ENCODE results near the gene METAP1D.
"Not testable (repeated sequence)": the region's sequence is repeated elsewhere in the genome, so short reads cannot be mapped to it uniquely, and the experiment has no call there.

The METAP1D gene

DNA sequence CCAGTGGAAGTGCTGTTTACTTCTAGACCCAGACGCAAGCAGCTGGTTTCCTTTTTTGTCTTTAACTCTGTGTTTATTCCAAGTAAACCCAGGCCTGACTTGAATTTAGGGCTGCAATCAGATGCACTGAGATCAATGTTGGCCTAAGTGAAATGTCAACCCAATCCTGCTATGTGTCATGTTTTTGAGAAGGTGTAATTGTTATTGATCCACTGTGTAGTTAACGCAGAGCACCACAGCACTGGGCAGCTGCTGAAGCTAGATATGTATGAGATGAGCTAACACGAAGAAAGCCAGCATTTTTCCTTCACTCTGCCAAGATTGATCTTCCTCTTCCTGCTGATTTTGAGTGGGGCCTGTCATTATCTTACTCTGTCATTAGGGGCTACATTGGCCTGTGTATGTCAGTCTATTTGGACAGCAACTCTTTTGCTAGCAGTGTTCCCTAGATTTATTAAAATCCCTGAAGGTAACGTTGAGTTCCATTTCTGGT lies 66.7 kb downstream of the METAP1D start:
- no peaks in the 10 kb centered on the region for H3K27me3 Mint-ChIP-seq
- peaks cover 2% of the 10 kb centered on the region for H3K9me3 Mint-ChIP-seq
- no peaks in the 10 kb centered on the region for H3K4me1 Mint-ChIP-seq
- no peak overlapping the region for H3K4me3 Mint-ChIP-seq
- H3K36me3 Mint-ChIP-seq, result peaks cover 12% of the 10 kb centered on the region
- H3K27ac Mint-ChIP-seq, result no peak overlapping the region
- DNase-seq (ENCODE audit: low spot score in 2 of 2) (no peak), ATAC-seq (ENCODE audit: low read depth) (no peak)

- peaks cover 12% of the 10 kb centered on the region for H3K36me3 Mint-ChIP-seq
- H3K4me1 Mint-ChIP-seq; H3K4me3 Mint-ChIP-seq; H3K9me3 Mint-ChIP-seq; H3K27me3 Mint-ChIP-seq; ATAC-seq (ENCODE audit: low read depth); H3K27ac Mint-ChIP-seq; DNase-seq (ENCODE audit: low spot score in 2 of 2): not testable (repeated sequence)
These were observed 68.2 kb downstream of the METAP1D start for GRCh38 chr2:172067905-172068304.

DNA sequence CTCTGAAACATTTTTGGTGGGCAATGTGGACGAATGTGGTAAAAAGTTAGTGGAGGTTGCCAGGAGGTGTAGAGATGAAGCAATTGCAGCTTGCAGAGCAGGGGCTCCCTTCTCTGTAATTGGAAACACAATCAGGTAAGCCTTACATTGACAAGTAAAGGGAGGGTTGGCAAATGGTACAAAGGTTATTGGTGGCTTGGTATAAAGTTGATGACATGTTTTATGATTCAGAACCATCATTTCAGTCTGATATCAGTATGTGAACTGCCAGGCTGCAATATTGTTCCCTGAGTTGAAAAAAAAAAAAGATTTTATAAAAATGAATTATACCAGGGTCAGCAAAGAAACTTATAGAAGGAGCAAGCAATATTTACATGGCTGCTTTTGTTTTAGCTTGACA lies 71.2 kb downstream of the METAP1D start:
- Mint-ChIP-seq H3K27me3 (no peaks in the 10 kb centered on the region), H3K27ac (no peak overlapping the region), H3K9me3 (peaks cover 2% of the 10 kb centered on the region), H3K4me3 (no peak overlapping the region), H3K36me3 (peaks cover 9% of the 10 kb centered on the region), H3K4me1 (no peaks in the 10 kb centered on the region)
- no peak for ATAC-seq (ENCODE audit: low read depth)
- DNase-seq (ENCODE audit: low spot score in 2 of 2), result no peak

DNA sequence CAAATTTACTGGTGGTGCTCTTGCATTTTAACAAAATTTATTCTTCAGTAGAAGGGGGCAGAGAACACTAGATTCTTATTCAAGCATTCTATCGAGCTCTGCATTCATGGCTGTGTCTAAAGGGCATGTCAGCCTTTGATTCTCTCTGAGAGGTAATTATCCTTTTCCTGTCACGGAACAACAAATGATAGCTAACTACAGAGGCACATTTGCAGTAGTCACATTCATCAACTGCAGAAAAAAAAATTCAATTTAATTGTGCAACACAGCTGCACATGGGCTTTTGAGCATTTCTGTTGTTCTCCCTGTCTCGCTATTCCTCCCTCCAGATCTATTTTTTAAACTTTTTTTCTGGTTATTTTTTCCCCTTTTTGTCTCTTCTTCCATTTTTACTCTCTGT lies 72.5 kb downstream of the METAP1D start:
- H3K36me3 Mint-ChIP-seq, result peaks cover 6% of the 10 kb centered on the region
- H3K27me3 Mint-ChIP-seq, result no peaks in the 10 kb centered on the region

DNA sequence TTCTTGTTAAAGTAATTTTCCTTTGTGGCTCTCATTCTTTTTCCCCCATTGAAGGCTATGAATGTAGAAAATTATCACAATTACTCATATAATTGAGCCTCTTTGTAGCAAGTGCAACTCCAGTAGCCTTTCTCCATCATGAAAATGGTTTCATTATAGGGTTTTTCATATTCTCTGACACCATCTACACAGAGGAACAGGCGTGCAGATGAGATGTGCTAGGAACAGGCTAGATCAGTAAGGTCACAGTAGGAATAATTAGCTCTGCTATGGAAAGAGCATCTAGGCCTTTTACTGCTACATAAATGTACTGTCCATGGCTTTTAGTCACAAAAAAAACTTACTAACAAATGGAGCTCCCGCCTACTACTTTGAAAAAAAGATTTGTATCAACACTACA lies 73.0 kb downstream of the METAP1D start:
- Mint-ChIP-seq H3K27me3 (no peaks in the 10 kb centered on the region), H3K4me1 (no peaks in the 10 kb centered on the region), H3K9me3 (peaks cover 2% of the 10 kb centered on the region), H3K27ac (no peak overlapping the region), H3K4me3 (no peak overlapping the region), H3K36me3 (peaks cover 6% of the 10 kb centered on the region)
- DNase-seq (ENCODE audit: low spot score in 2 of 2), result no peak
- ATAC-seq (ENCODE audit: low read depth), result no peak

More for the DNA sequence above, 72.5 kb downstream of the METAP1D start:
- DNase-seq (ENCODE audit: low spot score in 2 of 2), result no peak
- H3K4me3 Mint-ChIP-seq, result no peak overlapping the region
- peaks cover 2% of the 10 kb centered on the region for H3K9me3 Mint-ChIP-seq
- no peak overlapping the region for H3K27ac Mint-ChIP-seq
- H3K4me1 Mint-ChIP-seq, result no peaks in the 10 kb centered on the region
- no peak for ATAC-seq (ENCODE audit: low read depth)

GRCh38 chr2:172073518-172073917 lies 73.8 kb downstream of the METAP1D start:
- no peak overlapping the region for H3K27ac Mint-ChIP-seq
- no peak for DNase-seq (ENCODE audit: low spot score in 2 of 2)
- ATAC-seq (ENCODE audit: low read depth), result no peak
- H3K4me3 Mint-ChIP-seq, result no peak overlapping the region
- peaks cover 6% of the 10 kb centered on the region for H3K36me3 Mint-ChIP-seq
- H3K27me3 Mint-ChIP-seq, result peaks cover 2% of the 10 kb centered on the region
- H3K9me3 Mint-ChIP-seq, result peaks cover 2% of the 10 kb centered on the region
- H3K4me1 Mint-ChIP-seq, result no peaks in the 10 kb centered on the region

DNA sequence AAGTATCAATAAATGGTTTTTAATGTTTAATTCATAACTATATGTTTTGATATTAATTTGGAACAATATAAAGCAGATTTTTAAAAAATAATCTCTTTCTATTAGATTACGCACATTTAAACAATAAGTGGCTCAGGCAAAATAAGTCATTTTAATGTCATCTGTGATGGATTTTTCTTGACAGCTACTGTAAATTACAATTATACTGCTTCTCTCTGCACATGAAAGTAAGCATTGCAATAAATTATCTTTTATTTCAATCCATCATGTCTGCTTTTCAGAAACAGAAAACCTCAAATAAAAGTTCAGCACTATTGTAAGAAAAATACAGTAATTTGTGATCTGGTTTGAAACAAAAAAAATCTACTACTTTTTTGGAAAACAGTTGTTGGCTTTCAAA lies 74.5 kb downstream of the METAP1D start:
- H3K9me3 Mint-ChIP-seq, result no peaks in the 10 kb centered on the region
- H3K27me3 Mint-ChIP-seq, result peaks cover 4% of the 10 kb centered on the region
- H3K4me3 Mint-ChIP-seq, result no peak overlapping the region
- no peak overlapping the region for H3K27ac Mint-ChIP-seq
- H3K36me3 Mint-ChIP-seq, result peaks cover 3% of the 10 kb centered on the region
- no peaks in the 10 kb centered on the region for H3K4me1 Mint-ChIP-seq
- ATAC-seq (ENCODE audit: low read depth) (no peak), DNase-seq (ENCODE audit: low spot score in 2 of 2) (no peak)

DNA sequence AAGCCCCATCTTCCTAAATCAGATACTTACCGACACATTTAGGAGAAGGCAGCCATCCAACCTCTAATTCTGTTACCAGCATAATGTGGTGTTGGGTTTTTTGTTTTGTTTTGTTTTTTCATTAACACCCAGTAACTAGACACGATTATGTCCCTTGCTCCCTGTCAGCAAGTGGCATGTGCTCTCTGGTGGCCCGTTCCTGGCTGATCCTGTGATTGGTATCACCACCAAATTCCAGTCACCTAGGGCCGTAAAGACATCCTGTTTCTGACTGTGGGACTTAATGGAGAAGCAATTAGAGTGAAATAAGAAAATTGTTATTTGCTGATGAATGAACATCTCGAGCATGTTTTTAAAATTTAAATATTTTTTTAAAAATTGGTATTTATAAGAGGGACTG lies 79.7 kb downstream of the METAP1D start:
- ATAC-seq (ENCODE audit: low read depth), result no peak
- H3K4me3 Mint-ChIP-seq, result no peak overlapping the region
- peaks cover 2% of the 10 kb centered on the region for H3K9me3 Mint-ChIP-seq
- peaks cover 18% of the 10 kb centered on the region for H3K27me3 Mint-ChIP-seq
- H3K27ac Mint-ChIP-seq, result peak overlapping the region; percentile 58
- no peaks in the 10 kb centered on the region for H3K36me3 Mint-ChIP-seq
- peaks cover 3% of the 10 kb centered on the region for H3K4me1 Mint-ChIP-seq
- no peak for DNase-seq (ENCODE audit: low spot score in 2 of 2)

DNA sequence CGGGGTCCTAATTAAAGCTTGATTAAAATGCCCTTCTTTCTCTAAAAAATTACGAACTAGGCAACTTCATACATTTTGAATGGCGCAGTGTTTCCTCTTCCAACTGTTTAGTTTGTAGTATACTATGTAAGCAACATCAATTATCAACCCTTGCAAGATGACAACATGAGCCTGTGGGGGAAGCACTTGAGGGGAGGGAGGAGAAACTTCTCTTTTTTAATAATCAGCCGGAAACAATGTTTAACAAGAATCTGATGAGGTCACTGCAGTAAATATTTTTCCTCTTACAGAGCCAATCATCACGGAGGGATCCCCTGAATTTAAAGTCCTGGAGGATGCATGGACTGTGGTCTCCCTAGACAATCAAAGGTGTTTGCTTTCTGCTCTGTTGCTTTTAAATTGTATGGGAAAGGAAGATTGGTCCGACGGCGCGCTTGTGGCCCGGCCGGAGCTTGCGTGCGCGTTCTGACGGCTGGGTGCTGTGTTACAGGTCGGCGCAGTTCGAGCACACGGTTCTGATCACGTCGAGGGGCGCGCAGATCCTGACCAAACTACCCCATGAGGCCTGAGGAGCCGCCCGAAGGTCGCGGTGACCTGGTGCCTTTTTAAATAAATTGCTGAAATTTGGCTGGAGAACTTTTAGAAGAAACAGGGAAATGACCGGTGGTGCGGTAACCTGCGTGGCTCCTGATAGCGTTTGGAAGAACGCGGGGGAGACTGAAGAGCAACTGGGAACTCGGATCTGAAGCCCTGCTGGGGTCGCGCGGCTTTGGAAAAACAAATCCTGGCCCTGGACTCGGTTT lies 80.3 kb downstream of the METAP1D start:
- DNase-seq (ENCODE audit: low spot score in 2 of 2), result no peak
- H3K27ac Mint-ChIP-seq, result peak overlapping the region; percentile 58
- H3K4me3 Mint-ChIP-seq, result no peak overlapping the region
- ATAC-seq (ENCODE audit: low read depth), result no peak
- peaks cover 3% of the 10 kb centered on the region for H3K4me1 Mint-ChIP-seq
- peaks cover 2% of the 10 kb centered on the region for H3K9me3 Mint-ChIP-seq
- no peaks in the 10 kb centered on the region for H3K36me3 Mint-ChIP-seq
- peaks cover 19% of the 10 kb centered on the region for H3K27me3 Mint-ChIP-seq

GRCh38 chr2:172080641-172081220 lies 81.0 kb downstream of the METAP1D start:
- no peak overlapping the region for H3K27ac Mint-ChIP-seq
- no peak for ATAC-seq (ENCODE audit: low read depth)
- peaks cover 3% of the 10 kb centered on the region for H3K9me3 Mint-ChIP-seq

DNA sequence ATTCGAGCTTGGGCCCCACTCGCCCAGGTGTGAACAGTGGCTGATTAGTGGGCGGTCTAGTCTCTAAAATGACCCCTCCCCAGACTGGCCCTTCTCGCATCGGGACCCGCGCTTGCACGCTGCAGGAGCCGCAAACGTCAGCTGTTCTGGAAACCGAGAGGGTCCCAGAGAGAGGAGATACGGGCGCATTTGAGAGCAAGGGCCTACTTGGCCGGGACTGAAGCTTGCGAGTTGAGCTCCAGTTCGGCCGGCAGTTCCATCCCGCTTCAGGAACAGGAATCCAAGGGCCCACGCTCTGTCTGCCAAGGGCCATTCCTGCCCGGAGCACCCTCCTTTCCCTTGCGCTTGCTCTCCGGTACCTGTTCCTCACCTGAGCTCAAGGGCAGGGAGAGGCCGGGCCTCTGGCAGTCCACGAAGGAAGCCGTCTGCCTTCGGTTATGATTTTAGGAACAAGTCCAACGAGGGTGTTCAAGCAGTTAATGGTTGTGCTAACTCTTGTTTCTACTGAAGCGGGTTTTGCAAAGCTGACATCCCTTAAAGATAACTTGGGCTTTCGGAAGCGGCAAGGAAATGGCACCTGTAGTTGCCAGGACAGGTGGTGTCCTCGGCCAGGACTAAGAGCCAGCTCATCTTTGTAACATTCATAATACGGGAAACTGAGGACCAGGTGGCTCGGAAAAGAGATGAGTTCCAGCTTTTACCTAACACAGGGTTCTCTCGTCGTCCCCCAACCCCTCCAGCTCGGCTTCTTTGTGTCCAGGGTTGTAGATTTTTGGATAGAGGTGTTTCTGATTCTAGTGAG lies 81.7 kb downstream of the METAP1D start:
- ATAC-seq (ENCODE audit: low read depth) (no peak), DNase-seq (ENCODE audit: low spot score in 2 of 2) (no peak)
- Mint-ChIP-seq H3K4me1 (peaks cover 8% of the 10 kb centered on the region), H3K9me3 (peaks cover 4% of the 10 kb centered on the region), H3K4me3 (no peak overlapping the region), H3K27me3 (peaks cover 23% of the 10 kb centered on the region), H3K36me3 (peaks cover 3% of the 10 kb centered on the region), H3K27ac (no peak overlapping the region)

More at GRCh38 chr2:172080641-172081220, 81.0 kb downstream of the METAP1D start:
- H3K4me3 Mint-ChIP-seq, result no peak overlapping the region
- H3K36me3 Mint-ChIP-seq, result peaks cover under 1% of the 10 kb centered on the region
- DNase-seq (ENCODE audit: low spot score in 2 of 2), result no peak
- peaks cover 7% of the 10 kb centered on the region for H3K4me1 Mint-ChIP-seq
- H3K27me3 Mint-ChIP-seq, result peaks cover 21% of the 10 kb centered on the region

DNA sequence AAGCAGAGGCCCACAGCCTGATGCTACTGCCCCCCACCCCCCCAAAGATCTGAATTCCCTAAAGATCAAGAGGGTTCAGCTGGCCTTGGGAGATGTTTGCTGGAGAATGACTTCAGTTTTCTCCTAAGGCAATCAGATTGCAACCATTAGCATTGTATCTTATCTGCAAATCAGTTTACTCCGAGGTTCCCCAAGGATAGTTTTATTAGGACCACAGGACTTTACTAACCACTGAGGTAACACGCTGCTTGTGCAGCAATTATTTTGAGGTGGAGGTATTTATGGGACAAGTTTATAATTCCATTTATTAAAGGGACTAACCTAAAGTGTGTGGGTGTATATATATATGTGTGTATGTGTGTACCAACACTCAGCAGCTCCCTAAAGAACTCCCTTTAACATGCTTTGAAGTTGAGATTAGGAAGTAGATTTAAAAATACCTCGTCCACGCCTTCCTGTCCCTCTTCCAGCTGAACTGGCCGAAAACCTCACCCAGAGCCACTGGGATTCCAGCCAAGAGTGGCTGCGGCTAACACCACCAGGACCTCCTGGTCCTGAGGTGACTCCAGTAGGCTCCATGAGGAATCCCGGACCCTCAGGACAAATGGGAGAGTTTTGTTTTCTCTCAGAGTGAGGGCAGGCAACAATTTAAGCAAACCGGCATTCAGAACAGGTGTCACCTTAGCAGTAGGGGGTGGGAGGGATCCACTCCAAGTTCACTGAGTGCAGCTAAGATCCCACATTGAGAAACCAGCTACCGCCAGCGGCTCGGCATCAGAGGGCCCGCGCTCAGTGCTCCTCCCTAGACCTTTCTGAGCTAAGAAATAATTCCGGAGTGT lies 82.6 kb downstream of the METAP1D start:
- H3K4me3 Mint-ChIP-seq, result no peak overlapping the region
- no peak for ATAC-seq (ENCODE audit: low read depth)
- peaks cover 4% of the 10 kb centered on the region for H3K9me3 Mint-ChIP-seq
- no peak for DNase-seq (ENCODE audit: low spot score in 2 of 2)
- peaks cover 3% of the 10 kb centered on the region for H3K36me3 Mint-ChIP-seq
- H3K4me1 Mint-ChIP-seq, result peaks cover 8% of the 10 kb centered on the region
- H3K27ac Mint-ChIP-seq, result peak overlapping the region; percentile 83
- H3K27me3 Mint-ChIP-seq, result peaks cover 27% of the 10 kb centered on the region

- H3K27ac Mint-ChIP-seq, result peak overlapping the region; percentile 83
- H3K4me3 Mint-ChIP-seq, result no peak overlapping the region
- H3K4me1 Mint-ChIP-seq, result peaks cover 8% of the 10 kb centered on the region
- H3K27me3 Mint-ChIP-seq, result peaks cover 29% of the 10 kb centered on the region
- H3K9me3 Mint-ChIP-seq, result peaks cover 4% of the 10 kb centered on the region
- no peak for ATAC-seq (ENCODE audit: low read depth)
- DNase-seq (ENCODE audit: low spot score in 2 of 2), result no peak
- H3K36me3 Mint-ChIP-seq, result peaks cover 3% of the 10 kb centered on the region
These were observed 83.3 kb downstream of the METAP1D start for GRCh38 chr2:172082944-172083627.

All from memory B cell (primary cell).